GM21526 (cell line): Measurements from ENCODE around the gene VRK2.

Source experiments
- ATAC-seq: cut with Tn5 transposase; IDR thresholded peaks from one replicate; pipeline ENCODE4 v1.9.1; 2021; ENCODE audit warnings: moderate library complexity; ENCODE audit not compliant: unreplicated experiment, low FRiP score

VRK2 gene

DNA sequence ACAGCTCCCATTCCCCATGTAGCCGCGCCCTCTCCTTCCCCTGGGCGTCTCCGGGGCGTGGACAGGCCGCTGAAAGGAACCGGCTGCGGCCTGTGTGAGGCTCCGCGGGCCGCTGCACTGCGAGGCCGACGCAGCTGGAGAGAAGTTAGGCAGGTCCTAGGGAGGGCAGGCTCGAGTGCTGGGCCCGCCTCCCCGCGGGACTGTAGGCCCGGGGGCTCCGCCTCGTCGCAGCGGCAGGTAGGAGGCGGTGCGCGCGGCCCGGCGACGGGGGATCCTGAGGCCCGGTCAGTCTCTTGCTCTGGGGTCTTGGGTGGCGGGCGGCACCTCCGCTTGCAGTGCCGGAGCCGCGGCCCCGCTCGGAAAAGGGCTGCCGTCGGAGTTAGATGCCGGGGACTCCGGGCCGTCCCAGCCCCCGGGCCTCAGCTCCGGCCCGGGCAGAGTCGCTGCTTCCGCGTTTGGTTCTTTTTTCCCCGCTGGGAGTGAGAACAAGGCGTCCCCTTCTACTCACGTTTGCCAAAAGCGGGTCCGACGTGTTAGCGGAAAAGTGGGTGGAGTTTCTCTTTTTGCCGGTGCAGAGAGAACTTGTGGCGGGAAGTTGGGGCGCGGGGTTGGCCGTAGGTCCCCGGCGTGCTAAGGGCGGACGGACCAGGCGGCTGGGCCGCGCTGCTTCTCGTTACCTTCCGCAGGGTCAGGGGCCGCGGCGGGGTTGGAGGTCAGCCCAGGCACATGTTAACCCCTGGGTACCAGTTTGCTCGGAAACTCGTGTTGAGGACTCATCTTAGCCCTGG, at the start of gene VRK2:
Gene VRK2, plus strand, starts transcription at position 222 of the 788 bp plus-strand sequence. CDS start 2,026 bp downstream, outside the sequence.
- peak; percentile 88 for ATAC-seq

DNA sequence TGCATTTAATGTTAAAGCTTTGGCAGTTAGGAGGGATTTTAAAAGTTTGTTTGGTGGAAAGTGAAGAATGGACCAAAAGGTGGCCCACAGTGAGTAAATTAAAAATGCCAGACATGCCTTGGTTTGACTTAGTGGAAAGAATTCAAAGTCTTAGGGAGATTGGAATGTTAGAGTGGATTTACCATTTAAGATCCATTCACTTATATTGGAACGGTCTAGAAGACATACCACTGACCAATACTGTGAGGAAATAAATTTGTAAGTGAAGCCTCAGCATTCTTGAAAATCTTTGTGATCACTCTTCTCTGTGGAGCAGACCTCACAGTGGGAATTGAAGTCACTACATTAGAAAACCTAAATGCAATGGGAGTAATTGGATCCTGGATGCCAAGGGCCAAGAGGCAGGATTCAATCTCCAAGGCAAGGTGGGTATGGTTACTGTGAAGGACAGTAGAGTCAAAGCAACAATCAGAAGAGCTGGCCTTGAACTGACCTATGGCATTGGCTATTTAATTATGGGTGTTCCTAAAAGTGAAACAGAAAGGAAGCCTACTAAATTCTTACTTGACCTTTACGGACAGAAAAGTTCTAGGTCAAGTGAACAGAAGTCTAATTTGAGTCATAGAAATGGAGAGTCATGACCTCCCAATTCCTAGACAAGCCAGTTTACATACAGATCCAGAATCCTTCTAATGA, 40.2 kb upstream of the VRK2 start:
- ATAC-seq: peak; percentile 79

GRCh38 chr2:58006952-58007284, 39.7 kb upstream of the VRK2 start:
- no peak for ATAC-seq

DNA sequence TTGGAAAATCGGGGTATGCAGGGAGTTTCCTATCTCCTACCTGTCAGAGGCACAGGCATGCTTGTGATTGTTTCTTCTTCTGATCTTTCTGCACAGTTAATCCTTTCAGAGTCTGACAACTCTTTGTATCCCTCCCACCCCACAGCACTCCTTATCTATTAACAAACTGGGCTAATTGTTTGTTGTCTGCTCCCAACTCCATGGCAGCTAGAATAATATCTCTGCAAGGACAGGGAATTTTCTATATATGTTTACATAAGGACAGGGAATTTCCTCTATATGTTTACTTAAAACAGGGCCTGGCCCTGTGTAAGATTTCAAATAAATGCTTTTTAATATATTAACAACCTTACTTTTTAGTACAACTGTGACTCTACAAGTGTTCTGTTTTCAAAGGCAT, 36.0 kb upstream of the VRK2 start:
- no peak for ATAC-seq

DNA sequence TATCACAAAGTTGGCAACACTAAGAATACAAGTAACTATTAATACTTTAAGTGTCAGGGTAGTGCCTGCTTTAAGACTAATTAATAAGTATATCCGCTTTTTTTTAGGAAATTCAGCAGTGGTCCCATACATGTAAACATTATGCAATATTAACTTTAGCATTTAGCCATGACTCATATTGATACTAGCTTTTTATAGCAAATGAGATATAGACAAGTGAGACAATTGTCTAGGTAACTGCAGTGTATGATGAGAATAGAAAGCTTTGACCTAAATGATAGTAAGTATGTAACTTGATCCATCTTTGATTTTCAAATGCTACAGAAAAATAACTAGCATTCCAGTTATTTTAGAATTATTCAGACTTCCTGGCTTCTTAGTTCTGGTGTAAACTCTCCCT, 27.4 kb upstream of the VRK2 start:
- ATAC-seq: no peak

- no peak for ATAC-seq
These were observed 21.3 kb upstream of the VRK2 start for GRCh38 chr2:58025150-58025933.

GRCh38 chr2:58027029-58027428, 19.6 kb upstream of the VRK2 start:
- ATAC-seq: no peak

DNA sequence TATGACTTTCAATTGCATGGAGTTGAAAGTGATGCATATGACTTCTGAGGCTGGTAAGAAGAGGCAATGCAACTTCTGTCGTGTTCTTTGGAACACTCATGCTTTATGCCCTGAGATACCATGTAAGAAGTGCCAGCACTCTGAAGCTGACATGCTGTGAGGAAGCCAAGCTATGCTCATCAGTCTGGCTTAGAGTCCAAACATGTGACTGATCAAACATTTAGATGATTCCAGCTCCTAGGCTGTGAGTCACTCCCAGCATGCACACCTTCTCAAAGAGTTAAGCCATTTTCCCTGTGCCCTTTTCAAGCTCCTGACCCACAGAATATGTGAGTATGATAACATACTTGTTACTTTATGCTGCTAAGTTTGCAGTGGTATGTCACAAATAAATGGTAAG, 15.8 kb upstream of the VRK2 start:
- ATAC-seq: no peak

DNA sequence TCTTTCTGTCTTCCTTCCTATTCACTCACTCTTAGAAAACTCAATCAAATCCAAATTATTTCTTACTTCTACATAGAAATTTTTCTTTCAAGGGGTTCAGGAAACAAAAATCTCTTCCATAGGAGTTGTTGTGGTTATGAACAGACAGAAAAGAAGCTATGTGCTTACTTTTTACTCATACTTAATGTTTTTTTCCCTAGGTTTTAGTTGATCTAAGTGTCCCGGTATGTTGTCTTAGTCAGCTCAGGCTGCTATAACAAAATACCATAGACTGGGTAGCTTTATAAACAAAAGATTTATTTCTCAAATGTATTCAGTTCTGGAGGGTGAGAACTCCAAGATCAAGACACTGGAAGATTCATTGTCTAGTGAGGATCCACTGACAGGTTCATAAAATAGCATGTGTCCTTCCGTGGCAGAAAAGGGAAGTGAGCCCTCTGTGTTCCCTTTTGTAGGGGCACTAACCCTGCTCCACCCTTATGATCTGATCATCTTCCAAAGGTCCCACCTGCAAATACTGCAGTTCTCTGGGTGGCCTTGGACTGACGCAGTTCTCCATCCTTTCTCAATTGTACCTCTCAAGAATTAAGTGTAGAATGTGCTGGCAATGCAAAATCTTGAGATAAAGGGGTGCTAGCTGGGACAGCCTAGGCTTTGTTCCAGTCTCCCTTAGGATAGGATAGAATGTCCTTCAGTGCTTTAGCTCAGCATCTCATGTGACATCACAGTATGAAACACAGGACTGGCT, 14.4 kb upstream of the VRK2 start:
- peak; percentile 80 for ATAC-seq

GRCh38 chr2:58032764-58033080, 13.9 kb upstream of the VRK2 start:
- no peak for ATAC-seq

- no peak for ATAC-seq
These were observed 13.1 kb upstream of the VRK2 start for GRCh38 chr2:58033530-58033929.

GRCh38 chr2:58035352-58035751, 11.3 kb upstream of the VRK2 start:
- peak; percentile 52 for ATAC-seq

DNA sequence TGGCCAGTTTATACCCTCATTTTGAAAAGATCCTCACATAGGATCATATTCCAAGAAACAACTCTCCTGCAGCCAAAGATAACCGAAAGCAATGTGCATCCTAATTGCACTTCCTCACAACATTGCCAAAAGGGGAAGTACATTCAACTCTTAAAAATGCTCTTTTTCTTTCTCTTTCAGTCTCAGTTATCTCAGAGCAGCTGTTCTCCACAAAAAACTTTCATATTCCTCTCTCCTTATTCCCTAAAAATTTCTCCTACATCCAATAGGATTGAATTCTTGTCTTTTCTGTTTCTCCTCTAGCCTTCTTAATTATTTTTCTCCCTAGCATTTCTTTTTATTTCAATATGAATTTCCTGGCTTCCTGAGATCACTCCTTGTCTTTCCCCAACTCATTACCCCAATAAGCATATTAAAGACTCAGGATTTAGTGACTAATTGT, 7.4 kb upstream of the VRK2 start:
- peak; percentile 79 for ATAC-seq

DNA sequence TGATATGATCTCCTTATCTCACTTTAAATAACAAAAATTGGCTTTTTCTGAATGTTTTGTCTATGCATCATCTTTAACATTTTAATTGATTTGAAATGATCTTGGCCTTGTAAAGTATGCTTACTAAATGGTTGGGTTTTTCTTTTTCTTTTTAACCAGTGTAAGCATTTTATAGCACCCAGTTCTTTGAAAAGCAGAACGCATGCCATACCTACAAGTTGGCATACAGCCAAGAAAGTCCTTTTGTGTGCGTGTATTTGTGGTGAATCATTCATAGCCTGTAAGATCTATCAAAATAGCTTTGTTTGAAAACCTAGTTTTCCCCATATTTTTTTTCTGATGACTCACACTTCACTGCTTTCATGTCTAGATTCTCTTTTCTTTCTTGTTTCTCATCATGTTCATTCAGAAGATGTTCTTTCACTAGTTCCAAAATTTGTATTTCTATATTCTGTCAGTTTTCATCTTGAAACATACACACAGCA, 4.1 kb upstream of the VRK2 start:
- ATAC-seq: no peak

DNA sequence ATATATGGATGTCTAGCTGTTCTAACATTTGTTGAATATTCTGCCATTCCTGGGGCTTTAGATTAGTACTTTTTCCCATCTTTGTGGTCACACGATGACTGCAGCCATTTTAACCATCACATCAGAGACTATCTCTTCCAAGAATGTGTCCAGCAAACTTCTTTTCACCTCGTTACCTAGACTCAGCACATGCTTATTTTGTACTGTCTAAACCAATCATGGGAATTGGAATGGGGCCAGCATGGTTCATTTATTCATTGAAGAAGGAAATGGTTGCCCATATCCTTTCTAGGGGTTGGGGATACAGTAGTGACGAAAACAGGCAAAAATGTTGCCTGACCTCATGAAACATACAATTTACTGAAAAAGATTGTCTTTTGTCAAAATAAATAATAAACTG, 2.5 kb upstream of the VRK2 start:
- no peak for ATAC-seq

DNA sequence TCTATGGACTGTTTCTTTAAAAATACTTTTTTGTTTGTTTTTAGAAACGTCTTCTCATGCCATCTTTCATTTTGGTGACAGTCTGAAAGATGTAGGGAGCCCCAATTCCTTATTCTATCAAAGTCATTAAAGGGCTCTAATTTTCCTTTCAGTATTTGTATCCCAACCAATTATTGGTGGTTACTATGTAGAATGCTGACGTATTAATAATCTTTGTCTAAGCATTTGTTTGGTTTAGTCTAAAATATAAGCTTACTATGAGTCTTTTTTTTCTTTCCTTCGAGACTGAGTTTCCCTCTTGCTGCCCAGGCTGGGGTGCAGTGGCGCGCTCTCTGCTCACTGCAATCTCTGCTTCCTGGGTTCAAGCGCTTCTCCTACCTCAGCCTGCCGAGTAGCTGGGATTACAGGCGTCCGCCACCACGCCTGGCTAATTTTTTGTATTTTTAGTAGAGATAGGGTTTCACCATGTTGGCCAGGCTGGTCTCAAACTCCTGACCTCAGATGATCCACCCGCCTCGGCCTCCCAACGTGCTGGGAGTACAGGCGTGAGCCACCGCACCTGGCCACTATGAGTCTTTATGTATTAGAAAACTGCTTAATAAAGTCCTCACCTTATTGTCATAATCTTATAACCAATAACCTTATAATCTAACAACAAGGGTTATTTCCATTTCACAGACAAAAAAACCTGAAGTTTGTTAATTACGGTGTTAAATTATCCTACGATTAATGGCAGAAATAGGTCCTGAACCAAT, 849 bp upstream of the VRK2 start:
- ATAC-seq: no peak

GRCh38 chr2:58046335-58046584, 346 bp upstream of the VRK2 start:
- no peak for ATAC-seq

- peak; percentile 30 for ATAC-seq
These were observed 848 bp downstream of the VRK2 start for GRCh38 chr2:58047373-58047935.

- ATAC-seq: no peak
These were observed 1.4 kb downstream of the VRK2 start for GRCh38 chr2:58047961-58048360.

- no peak for ATAC-seq
These were observed 4.8 kb downstream of the VRK2 start for GRCh38 chr2:58051445-58051844.
